Measurements from ENCODE around the gene LIN7B. TPM values are rescaled to one million over a fixed set of nuclear protein-coding genes. Genes with fewer than 3 reads are reported as not detected.

LIN7B gene
- total and polyA plus RNA-seq, 2 of the 8 experiments (the other 6 are each of a cell fraction or from before 2014, with no cell fraction given) = 4.1 to 4.2 TPM

- Histone ChIP-seq H3K27me3 (replicated peaks in 1 of 4; ENCODE audit: control insufficient read depth in 3 of 4, extremely low read depth in 1 of 4, insufficient read depth in 3 of 4, low read length in 3 of 4) (peaks cover 0 to 3% (median 0%) of the 10 kb centered on the region in 4 experiments; a peak in 1 of 7 replicates), H2BK15ac (ENCODE audit: low read length) (no peak overlapping the region), H3K23me2 (ENCODE audit: low read depth, low read length) (peaks cover 3% of the 10 kb centered on the region; the same call in 1 of the 2 replicates), H3K9ac (replicated peaks in 1 of 4; ENCODE audit: extremely low read depth in 1 of 4, low read depth in 3 of 4, low read length in 3 of 4) (no peak overlapping the region), H4K91ac (replicated peaks; ENCODE audit: insufficient read length, low read length) (no peak overlapping the region), H3K14ac (ENCODE audit: insufficient read length) (no peak overlapping the region), H4K8ac (ENCODE audit: extremely low read depth, insufficient read depth, low read length) (no peak overlapping the region), H3K79me2 (ENCODE audit: control insufficient read depth in 1 of 2, insufficient read depth in 2 of 2, low read length in 2 of 2) (no peaks in the 10 kb centered on the region), H2AK5ac (ENCODE audit: low read depth, low read length) (no peak overlapping the region), H3K79me1 (ENCODE audit: low read depth, low read length) (no peaks in the 10 kb centered on the region), H3K4me3 (ENCODE audit: extremely low read depth in 1 of 4, insufficient read depth in 2 of 4, low read depth in 3 of 4, low read length in 4 of 4) (no peak overlapping the region), H2BK120ac (replicated peaks; ENCODE audit: low read depth, low read length) (no peak overlapping the region), H3K9me3 (ENCODE audit: insufficient read depth in 2 of 2, low read depth in 1 of 2, low read length in 1 of 2) (no peaks in the 10 kb centered on the region), H3K27ac (ENCODE audit: low read depth, low read length) (no peak overlapping the region), H3K4ac (replicated peaks; ENCODE audit: insufficient read length, low read depth, low read length) (no peak overlapping the region), H2AFZ (ENCODE audit: low read length) (no peak overlapping the region), H3K56ac (replicated peaks; ENCODE audit: insufficient read length, low read depth, low read length) (no peak overlapping the region), H2BK12ac (ENCODE audit: low read depth, low read length) (no peak overlapping the region), H3K23ac (ENCODE audit: insufficient read length) (no peak overlapping the region), H2BK5ac (ENCODE audit: low read depth, low read length) (no peak overlapping the region), H3K4me2 (ENCODE audit: insufficient read depth in 1 of 2, low read depth in 2 of 2, low read length in 2 of 2) (no peak overlapping the region), H2BK20ac (ENCODE audit: low read length) (no peak overlapping the region), H3K18ac (ENCODE audit: extremely low read depth, low read length) (no peak overlapping the region), H3K36me3 (ENCODE audit: control insufficient read depth in 2 of 4, insufficient read depth in 4 of 4, low read length in 3 of 4) (no peaks in the 10 kb centered on the region), H4K5ac (ENCODE audit: insufficient read length, low read depth, low read length) (no peak overlapping the region), H3K4me1 (replicated peaks in 1 of 4; ENCODE audit: control insufficient read depth in 3 of 4, insufficient read depth in 4 of 4, low read length in 3 of 4) (no peaks in the 10 kb centered on the region; a peak in 1 of 7 replicates), H4K20me1 (replicated peaks in 1 of 2; ENCODE audit: control insufficient read depth in 1 of 2, insufficient read depth in 2 of 2, low read length in 2 of 2) (no peaks in the 10 kb centered on the region)
- ChIA-PET CTCF (ENCODE audit: partially characterized antibody) (interaction anchor here (0.9 to 2.2 kb wide), 2 partner anchors 80 to 118 kb away, joined by 4 to 6 read pairs; no protein-coding TSS in a partner anchor), POLR2A (ENCODE audit: partially characterized antibody) (interaction anchor here (0.6 kb wide), 1 partner anchor 79 kb away, joined by 3 read pairs; no protein-coding TSS in a partner anchor)
- DNase-seq (ENCODE audit: low read depth in 1 of 2, low spot score in 2 of 2) (no peak), FAIRE-seq (no peak)
- WGBS, 2 experiments (ENCODE audit: extremely low coverage in 1 of 2, insufficient coverage in 1 of 2, insufficient read length in 1 of 2, insufficient replicate concordance in 2 of 2, low coverage in 1 of 2, low lambda C conversion rate in 2 of 2, missing lambda C conversion rate in 1 of 2) = 76% methylated on average over 4 of the region's 4 CpGs; no CpG with 5 or more reads in 1 of the 2 experiments
- TF ChIP-seq HDAC6 (IDR thresholded peaks at IDR 0.05; ENCODE audit: low read depth, low read length) = no peak
- TF ChIP-seq EZH2 (IDR thresholded peaks at IDR 0.05; ENCODE audit: low read depth, low read length, severe bottlenecking) = no peak
- TF ChIP-seq POLR2A (IDR thresholded peaks at IDR 0.05; ENCODE audit: control extremely low read depth in 1 of 2, low read depth in 2 of 2, low read length in 2 of 2) = no peak
- no peak for TF ChIP-seq BCL11A (IDR thresholded peaks at IDR 0.05; ENCODE audit: low read depth in 2 of 2, low read length in 2 of 2)
- no peak for TF ChIP-seq POLR2AphosphoS5 (IDR thresholded peaks at IDR 0.05; ENCODE audit: low read depth, low read length)
Measured at GRCh38 chr19:49080392-49080791, 33.8 kb upstream of the LIN7B start.
